ENCODE measurements around the gene PTPRO.

The PTPRO gene

GRCh38 chr12:15550793-15551192 is 228.5 kb downstream of the PTPRO start:
- no peak overlapping the region for H3K4me2 ChIP-seq (ENCODE audit: low read length)

GRCh38 chr12:15555446-15555845 is 233.1 kb downstream of the PTPRO start:
- no peak overlapping the region for H3K27ac ChIP-seq

More at GRCh38 chr12:15550793-15551192, 228.5 kb downstream of the PTPRO start:
- no peak for TF ChIP-seq CTCF (IDR thresholded peaks at IDR 0.05)
- Histone ChIP-seq H3K79me2 (no peaks in the 10 kb centered on the region), H3K27ac (no peak overlapping the region), H3K9me3 (ENCODE audit: control insufficient read depth, low read length) (no peaks in the 10 kb centered on the region), H3K4me3 (ENCODE audit: low read depth, low read length) (no peak overlapping the region), H3K9ac (no peak overlapping the region), H2AFZ (no peak overlapping the region), H3K36me3 (ENCODE audit: control insufficient read depth, insufficient read depth, low read length) (no peaks in the 10 kb centered on the region), H3K4me1 (no peaks in the 10 kb centered on the region), H3K27me3 (ENCODE audit: control insufficient read depth, insufficient read depth, low read length) (no peaks in the 10 kb centered on the region)

GRCh38 chr12:15556411-15557102 is 234.2 kb downstream of the PTPRO start:
- no peaks in the 10 kb centered on the region for H3K4me1 ChIP-seq
- H3K36me3 ChIP-seq (ENCODE audit: control insufficient read depth, insufficient read depth, low read length): no peaks in the 10 kb centered on the region
- no peak for TF ChIP-seq CTCF (IDR thresholded peaks at IDR 0.05)
- H3K4me2 ChIP-seq (ENCODE audit: low read length): no peak overlapping the region
- no peak overlapping the region for H3K27ac ChIP-seq
- H3K4me3 ChIP-seq (ENCODE audit: low read depth, low read length): no peak overlapping the region
- H3K27me3 ChIP-seq (ENCODE audit: control insufficient read depth, insufficient read depth, low read length): no peaks in the 10 kb centered on the region
- H3K9ac ChIP-seq: no peak overlapping the region
- H3K9me3 ChIP-seq (ENCODE audit: control insufficient read depth, low read length): no peaks in the 10 kb centered on the region
- no peak overlapping the region for H2AFZ ChIP-seq
- H3K79me2 ChIP-seq: no peaks in the 10 kb centered on the region

More at GRCh38 chr12:15555446-15555845, 233.1 kb downstream of the PTPRO start:
- Histone ChIP-seq H2AFZ (no peak overlapping the region), H3K9ac (no peak overlapping the region), H3K79me2 (no peaks in the 10 kb centered on the region), H3K4me3 (ENCODE audit: low read depth, low read length) (no peak overlapping the region), H3K4me2 (ENCODE audit: low read length) (no peak overlapping the region), H3K27me3 (ENCODE audit: control insufficient read depth, insufficient read depth, low read length) (no peaks in the 10 kb centered on the region), H3K36me3 (ENCODE audit: control insufficient read depth, insufficient read depth, low read length) (no peaks in the 10 kb centered on the region), H3K4me1 (no peaks in the 10 kb centered on the region), H3K9me3 (ENCODE audit: control insufficient read depth, low read length) (no peaks in the 10 kb centered on the region)
- TF ChIP-seq CTCF (IDR thresholded peaks at IDR 0.05): no peak

GRCh38 chr12:15558915-15559528 is 236.7 kb downstream of the PTPRO start:
- Histone ChIP-seq H3K9me3 (ENCODE audit: control insufficient read depth, low read length) (no peaks in the 10 kb centered on the region), H3K4me1 (no peaks in the 10 kb centered on the region), H3K9ac (no peak overlapping the region), H3K27ac (no peak overlapping the region), H3K4me3 (ENCODE audit: low read depth, low read length) (no peak overlapping the region), H2AFZ (no peak overlapping the region), H3K79me2 (no peaks in the 10 kb centered on the region), H3K27me3 (ENCODE audit: control insufficient read depth, insufficient read depth, low read length) (no peaks in the 10 kb centered on the region), H3K4me2 (ENCODE audit: low read length) (no peak overlapping the region), H3K36me3 (ENCODE audit: control insufficient read depth, insufficient read depth, low read length) (no peaks in the 10 kb centered on the region)
- TF ChIP-seq CTCF (IDR thresholded peaks at IDR 0.05): no peak

Measured in parathyroid adenoma (tissue), 2 donors.